Endometrial microvascular endothelial cells (primary cell): ENCODE results near the gene BRF1. TPM values are rescaled to one million over a fixed set of nuclear protein-coding genes. Genes with fewer than 3 reads are reported as not detected.
"Not testable (repeated sequence)": the region's sequence is repeated elsewhere in the genome, so short reads cannot be mapped to it uniquely, and the experiment has no call there.

Experiments used
- in situ Hi-C: cut with HindIII; loops from 2 replicates; pipeline ENCODE4 v1.10.0; 2017; ENCODE audit warnings: low sequenced_read_pairs, low pct_unique_long_range_greater_than_20kb; ENCODE audit errors: inconsistent ontology term
- total RNA-seq: library from RNA; depleted of rRNA; stranded (reverse); fragments of >200 nt; gene quantifications from one replicate; pipeline ENCODE4 v1.2.3, GENCODE V29; 2015; ENCODE audit errors: inconsistent ontology term

The BRF1 gene
- total RNA-seq, 1 donor from 2014 or later, result 32.7 TPM

- in situ Hi-C loops, result not testable (repeated sequence)
These were observed 23.4 kb downstream of the BRF1 start for GRCh38 chr14:105277448-105277847.

- in situ Hi-C loops, result no loop called here
These were observed 25.4 kb downstream of the BRF1 start for GRCh38 chr14:105275267-105275946.

- in situ Hi-C loops, result no loop called here
These were observed 26.2 kb downstream of the BRF1 start for GRCh38 chr14:105274637-105275036.

GRCh38 chr14:105273062-105273461 lies 27.7 kb downstream of the BRF1 start:
- in situ Hi-C loops, result no loop called here

- in situ Hi-C loops, result no loop called here
These were observed 28.2 kb downstream of the BRF1 start for GRCh38 chr14:105272623-105273022.

- in situ Hi-C loops, result no loop called here
These were observed 29.4 kb downstream of the BRF1 start for GRCh38 chr14:105271224-105271890.

GRCh38 chr14:105269405-105269804 lies 31.4 kb downstream of the BRF1 start:
- in situ Hi-C loops, result no loop called here

GRCh38 chr14:105268736-105269354 lies 32.0 kb downstream of the BRF1 start:
- in situ Hi-C loops, result no loop called here

GRCh38 chr14:105267820-105268548 lies 32.8 kb downstream of the BRF1 start:
- in situ Hi-C loops, result no loop called here

- in situ Hi-C loops, result no loop called here
These were observed 39.0 kb downstream of the BRF1 start for GRCh38 chr14:105261781-105262180.

- in situ Hi-C loops, result no loop called here
These were observed 39.8 kb downstream of the BRF1 start for GRCh38 chr14:105260959-105261358.

- in situ Hi-C loops, result no loop called here
These were observed 42.0 kb downstream of the BRF1 start for GRCh38 chr14:105258846-105259245.

- in situ Hi-C loops, result no loop called here
These were observed 43.3 kb downstream of the BRF1 start for GRCh38 chr14:105257464-105257863.

- in situ Hi-C loops, result no loop called here
These were observed 44.4 kb downstream of the BRF1 start for GRCh38 chr14:105256292-105256960.

- in situ Hi-C loops, result no loop called here
These were observed 45.7 kb downstream of the BRF1 start for GRCh38 chr14:105255021-105255507.

- in situ Hi-C loops, result no loop called here
These were observed 47.5 kb downstream of the BRF1 start for GRCh38 chr14:105253329-105253682.

- in situ Hi-C loops, result no loop called here
These were observed 48.1 kb downstream of the BRF1 start for GRCh38 chr14:105252552-105253328.

GRCh38 chr14:105251920-105252319 lies 48.9 kb downstream of the BRF1 start:
- in situ Hi-C loops, result no loop called here
